ENCODE measurements around the gene FSTL5. TPM values are rescaled to one million over a fixed set of nuclear protein-coding genes. Genes with fewer than 3 reads are reported as not detected.

Gene FSTL5
- total and polyA plus RNA-seq, 2 experiments from 2014 or later = 0.29 to 0.57 TPM

- WGBS (ENCODE audit: low lambda C conversion rate, missing lambda C conversion rate) = 97% methylated on average over 1 of the region's 1 CpG
- H3K36me3 ChIP-seq (replicated peaks; ENCODE audit: insufficient read depth, low read depth) = no peaks in the 10 kb centered on the region
- H3K4me2 ChIP-seq = no peak overlapping the region
- peak; percentile 21 for DNase-seq (ENCODE audit: low spot score)
- H3K27ac ChIP-seq = no peak overlapping the region
- no peak overlapping the region for H2AFZ ChIP-seq
- H3K9me3 ChIP-seq (ENCODE audit: low read depth) = no peaks in the 10 kb centered on the region
- no peaks in the 10 kb centered on the region for H3K79me2 ChIP-seq
- no peaks in the 10 kb centered on the region for H4K20me1 ChIP-seq (ENCODE audit: insufficient read depth, poor library complexity, severe bottlenecking)
- H3K9me2 ChIP-seq (replicated peaks; ENCODE audit: insufficient read depth) = no peaks in the 10 kb centered on the region
- no peaks in the 10 kb centered on the region for H3K4me1 ChIP-seq (ENCODE audit: insufficient read depth)
- H3K27me3 ChIP-seq = no peaks in the 10 kb centered on the region
- no peak overlapping the region for H3K4me3 ChIP-seq
- TF ChIP-seq CTCF (IDR thresholded peaks at IDR 0.05; ENCODE audit: poor library complexity) (peak; percentile 63), EZH2phosphoT487 (IDR thresholded peaks at IDR 0.05; ENCODE audit: low read depth, severe bottlenecking, unreplicated experiment) (no peak)
Observed at GRCh38 chr4:161564230-161564834, 599.5 kb downstream of the FSTL5 start.

GRCh38 chr4:161555689-161556660 is 607.8 kb downstream of the FSTL5 start:
- no peaks in the 10 kb centered on the region for H4K20me1 ChIP-seq (ENCODE audit: insufficient read depth, poor library complexity, severe bottlenecking)
- no peak overlapping the region for H3K4me3 ChIP-seq
- no peak overlapping the region for H2AFZ ChIP-seq
- no peak overlapping the region for H3K4me2 ChIP-seq
- no peaks in the 10 kb centered on the region for H3K4me1 ChIP-seq (ENCODE audit: insufficient read depth)
- no peak overlapping the region for H3K27ac ChIP-seq
- no peaks in the 10 kb centered on the region for H3K36me3 ChIP-seq (replicated peaks; ENCODE audit: insufficient read depth, low read depth)
- H3K79me2 ChIP-seq = no peaks in the 10 kb centered on the region
- DNase-seq (ENCODE audit: low spot score) = no peak
- 51% methylated on average over 5 of the region's 5 CpGs for WGBS (ENCODE audit: low lambda C conversion rate, missing lambda C conversion rate)
- no peaks in the 10 kb centered on the region for H3K9me3 ChIP-seq (ENCODE audit: low read depth)
- TF ChIP-seq EZH2phosphoT487 (IDR thresholded peaks at IDR 0.05; ENCODE audit: low read depth, severe bottlenecking, unreplicated experiment) (no peak), CTCF (IDR thresholded peaks at IDR 0.05; ENCODE audit: poor library complexity) (no peak), EZH2 (IDR thresholded peaks at IDR 0.05; ENCODE audit: borderline replicate concordance) (no peak)
- no peaks in the 10 kb centered on the region for H3K9me2 ChIP-seq (replicated peaks; ENCODE audit: insufficient read depth)
- H3K27me3 ChIP-seq = no peaks in the 10 kb centered on the region

- 59% methylated on average over 5 of the region's 5 CpGs for WGBS (ENCODE audit: low lambda C conversion rate, missing lambda C conversion rate)
- Histone ChIP-seq H3K4me2 (no peak overlapping the region), H3K27ac (no peak overlapping the region), H3K79me2 (no peaks in the 10 kb centered on the region), H3K9me2 (replicated peaks; ENCODE audit: insufficient read depth) (no peaks in the 10 kb centered on the region), H3K9me3 (ENCODE audit: low read depth) (no peaks in the 10 kb centered on the region), H4K20me1 (ENCODE audit: insufficient read depth, poor library complexity, severe bottlenecking) (no peaks in the 10 kb centered on the region), H3K27me3 (no peaks in the 10 kb centered on the region), H2AFZ (no peak overlapping the region), H3K36me3 (replicated peaks; ENCODE audit: insufficient read depth, low read depth) (no peaks in the 10 kb centered on the region), H3K4me3 (no peak overlapping the region), H3K4me1 (ENCODE audit: insufficient read depth) (no peaks in the 10 kb centered on the region)
- DNase-seq (ENCODE audit: low spot score) = no peak
- TF ChIP-seq EZH2 (IDR thresholded peaks at IDR 0.05; ENCODE audit: borderline replicate concordance) = no peak
- no peak for TF ChIP-seq EZH2phosphoT487 (IDR thresholded peaks at IDR 0.05; ENCODE audit: low read depth, severe bottlenecking, unreplicated experiment)
- TF ChIP-seq CTCF (IDR thresholded peaks at IDR 0.05; ENCODE audit: poor library complexity) = no peak
Observed at GRCh38 chr4:161554372-161554990, 609.3 kb downstream of the FSTL5 start.

Data from hepatocyte (in vitro differentiated cells).